Kidney (tissue), 14 donors: ENCODE results near the gene CLIP4. TPM values are rescaled to one million over a fixed set of nuclear protein-coding genes. Genes with fewer than 3 reads are reported as not detected.

Source experiments
- DNase-seq, 5 donors: peaks; one replicate each; pipeline ENCODE4 v3.0.0-alpha.2; 2013 to 2020
- FAIRE-seq: peaks from 2 replicates; lab custom pipeline; 2012; peaks lifted over from hg19 to GRCh38; lab: Jason Lieb, UNC
- H3K27ac ChIP-seq, 2 donors: one replicate each; pipeline ENCODE4 v1.7.0; 2013; ENCODE audit warnings: low read depth in 2 of 2, low read length in 2 of 2, inconsistent platforms in 1 of 2
- H3K27me3 ChIP-seq: one replicate; pipeline ENCODE4 v1.7.1; 2013; ENCODE audit warnings: low read length, inconsistent platforms; ENCODE audit not compliant: control insufficient read depth, insufficient read depth
- H3K36me3 ChIP-seq, 3 donors: one replicate each; pipeline versions ENCODE4 v1.7.0 to v1.7.1; 2013; ENCODE audit warnings: low read length in 3 of 3, control low read depth in 1 of 3, inconsistent platforms in 1 of 3; ENCODE audit not compliant: insufficient read depth in 3 of 3, control insufficient read depth in 2 of 3
- H3K4me1 ChIP-seq, 3 donors: one replicate each; pipeline versions ENCODE4 v1.7.0 to v1.7.1; 2013; ENCODE audit warnings: low read length in 3 of 3, inconsistent platforms in 1 of 3, low read depth in 1 of 3; ENCODE audit not compliant: control insufficient read depth in 2 of 3, insufficient read depth in 2 of 3
- H3K4me3 ChIP-seq, 3 donors: one replicate each; pipeline versions ENCODE4 v1.7.0 to v1.8.1; 2013; ENCODE audit warnings: low read length in 3 of 3, control low read depth in 1 of 3, inconsistent platforms in 1 of 3
- H3K9ac ChIP-seq, 3 donors: one replicate each; pipeline versions ENCODE4 v1.7.0 to v1.7.1; 2013; ENCODE audit warnings: low read length in 3 of 3, control low read depth in 1 of 3, inconsistent platforms in 1 of 3
- H3K9me3 ChIP-seq, 3 donors: one replicate each; pipeline versions ENCODE4 v1.7.0 to v1.7.1; 2013; ENCODE audit warnings: low read length in 3 of 3, control low read depth in 1 of 3, inconsistent platforms in 1 of 3; ENCODE audit not compliant: control insufficient read depth in 2 of 3, insufficient read depth in 1 of 3
- CTCF ChIP-seq: IDR thresholded peaks from 3 replicates; pipeline ENCODE4 v1.5.1; 2012; ENCODE audit warnings: mild to moderate bottlenecking, moderate library complexity, borderline replicate concordance; ENCODE audit not compliant: insufficient read depth; ENCODE audit errors: extremely low read depth
- intact Hi-C: fragments of 100-400 bp; cut with DNase I; formaldehyde crosslinking; loops from one replicate; pipeline ENCODE4 v1.11.1; 2022
- polyA plus RNA-seq: library from polyadenylated mRNA; stranded (reverse); fragments of 350-450 nt; fragmentation: Illumina TruSeq; extraction: RNeasy Lipid Tissue Mini Kit (QIAGEN cat#74804); gene quantifications from one replicate; pipeline ENCODE4 v1.2.3, GENCODE V29; 2014; ENCODE audit warnings: low read depth, low replicate concordance; ENCODE audit not compliant: insufficient read depth
- total RNA-seq: library from RNA; stranded (reverse); fragmentation: NEBNext Ultra II Directional; extraction: Animal tissue kit (Norgen Biotek cat#: 25700); gene quantifications from one replicate; pipeline ENCODE4 v1.2.1, GENCODE V29; 2021
- donor health status: control.
- donor health status: control.
- donor health status: control.
- donor health status: control.
- donor health status: control.
- donor health status: DM: yes; HTN: yes; CAD: no.
- donor health status: Normal renal cell carcinoma (clear cell type).

Gene CLIP4
- total and polyA plus RNA-seq, 2 donors from 2014 or later: 7.8 to 18.1 TPM

- H3K4me1 ChIP-seq: peaks cover 0 to 6% (median 2%) of the 10 kb centered on the region in 3 donors
- H3K9me3 ChIP-seq: no peaks in the 10 kb centered on the region
- FAIRE-seq: no peak
- no peaks in the 10 kb centered on the region for H3K27me3 ChIP-seq
- no peak for DNase-seq
- H3K36me3 ChIP-seq: no peaks in the 10 kb centered on the region
- no peak for TF ChIP-seq CTCF
- H3K4me3 ChIP-seq: no peak overlapping the region
- H3K9ac ChIP-seq: no peak overlapping the region
- no peak overlapping the region for H3K27ac ChIP-seq
- intact Hi-C loops: no loop called here
These were observed 5.6 kb downstream of the CLIP4 start for GRCh38 chr2:29120846-29121245.

DNA sequence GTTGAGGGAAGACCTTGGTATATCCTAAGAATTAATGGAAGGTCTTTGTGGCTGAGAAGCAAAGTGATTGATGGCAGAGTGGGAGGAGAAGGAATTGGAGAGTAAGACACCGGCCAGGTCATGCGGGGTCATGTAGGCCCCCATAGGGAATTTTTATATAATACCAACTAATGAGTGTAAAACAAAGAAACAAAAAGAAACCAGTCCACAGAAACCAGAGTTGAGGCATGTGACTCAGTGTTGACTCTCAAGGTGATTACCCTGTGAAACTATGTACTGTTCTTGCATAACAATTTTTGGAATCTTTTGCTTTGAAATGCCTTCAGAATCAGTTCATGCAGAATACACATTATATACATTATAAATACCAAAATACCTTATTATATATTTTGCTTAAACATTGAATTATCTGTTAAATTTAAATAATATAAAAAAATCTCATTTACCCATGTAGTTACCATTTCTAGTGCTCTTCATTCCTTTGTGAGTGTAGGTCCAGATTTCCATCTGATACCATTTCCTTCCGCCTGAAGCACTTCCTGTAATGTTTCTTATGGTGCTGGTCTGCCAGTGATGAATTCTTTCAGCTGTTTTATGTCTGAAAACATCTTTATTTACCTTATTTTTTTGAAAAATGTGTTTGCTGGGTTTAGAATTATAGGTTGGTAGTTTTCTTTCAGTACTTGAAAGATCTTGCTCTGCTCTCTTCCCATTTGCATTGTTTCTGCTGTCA, 8.6 kb downstream of the CLIP4 start:
- no peak overlapping the region for H3K9ac ChIP-seq
- no peak for FAIRE-seq

GRCh38 chr2:29124504-29124903, 9.3 kb downstream of the CLIP4 start:
- Histone ChIP-seq H3K4me3 (no peak overlapping the region), H3K9ac (no peak overlapping the region), H3K36me3 (no peaks in the 10 kb centered on the region), H3K9me3 (no peaks in the 10 kb centered on the region), H3K27me3 (no peaks in the 10 kb centered on the region), H3K27ac (no peak overlapping the region), H3K4me1 (peaks cover 0 to 3% (median 0%) of the 10 kb centered on the region in 3 donors)
- intact Hi-C loops: no loop called here
- FAIRE-seq: no peak
- DNase-seq: no peak
- no peak for TF ChIP-seq CTCF

More for the DNA sequence above, 8.6 kb downstream of the CLIP4 start:
- no peak overlapping the region for H3K27ac ChIP-seq
- H3K36me3 ChIP-seq: no peaks in the 10 kb centered on the region
- no peak overlapping the region for H3K4me3 ChIP-seq
- no peak for DNase-seq
- no peaks in the 10 kb centered on the region for H3K9me3 ChIP-seq
- no peak for TF ChIP-seq CTCF
- H3K4me1 ChIP-seq: no peaks in the 10 kb centered on the region
- intact Hi-C loops: no loop called here
- no peaks in the 10 kb centered on the region for H3K27me3 ChIP-seq
